ENCODE data around the gene CCDC70. TPM values are rescaled to one million over a fixed set of nuclear protein-coding genes. Genes with fewer than 3 reads are reported as not detected.

CCDC70 gene
- total RNA-seq, 1 experiment from 2014 or later: not detected

DNA sequence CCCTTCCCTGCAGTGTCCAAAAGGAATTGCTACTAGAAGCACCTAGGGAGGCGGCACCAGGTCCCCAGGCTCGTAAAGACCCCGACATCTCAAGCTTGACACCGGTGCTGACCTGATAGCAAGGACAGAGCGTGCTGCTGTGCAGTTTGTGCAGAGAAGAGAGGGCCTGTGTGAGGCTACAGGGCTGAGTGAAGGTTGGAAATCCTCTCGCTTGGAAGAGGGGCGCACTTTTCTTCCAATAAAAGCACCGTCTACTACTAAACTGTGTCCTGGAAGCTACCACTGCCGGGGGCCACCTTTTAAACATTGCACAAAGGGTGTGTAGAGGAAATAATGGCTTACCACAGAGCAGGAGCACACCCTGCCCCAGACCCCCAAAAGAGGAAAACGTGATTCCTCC lies 27.8 kb upstream of the CCDC70 start:
- H2AFZ ChIP-seq (ENCODE audit: low read length): no peak overlapping the region
- no peaks in the 10 kb centered on the region for H3K36me3 ChIP-seq (ENCODE audit: insufficient read depth, low read length)
- H3K27me3 ChIP-seq (ENCODE audit: low read length): no peaks in the 10 kb centered on the region
- H3K4me3 ChIP-seq (ENCODE audit: low read length): peak overlapping the region; percentile 70
- DNase-seq: no peak
- H3K4me2 ChIP-seq (ENCODE audit: low read depth, low read length, poor library complexity, severe bottlenecking): peak overlapping the region; percentile 81
- peak overlapping the region; percentile 59 for H3K9ac ChIP-seq (ENCODE audit: low read length)
- peaks cover 69% of the 10 kb centered on the region for H3K4me1 ChIP-seq (ENCODE audit: low read length)
- H3K27ac ChIP-seq (ENCODE audit: low read length): no peak overlapping the region; the same call in 1 of the 2 replicates
- H4K20me1 ChIP-seq (ENCODE audit: insufficient read depth, low read depth, low read length): no peaks in the 10 kb centered on the region
- H3K79me2 ChIP-seq (ENCODE audit: low read length): no peaks in the 10 kb centered on the region
- H3K9me2 ChIP-seq (replicated peaks; ENCODE audit: insufficient read depth, low read length): no peaks in the 10 kb centered on the region
- no peaks in the 10 kb centered on the region for H3K9me3 ChIP-seq (ENCODE audit: low read length)

DNA sequence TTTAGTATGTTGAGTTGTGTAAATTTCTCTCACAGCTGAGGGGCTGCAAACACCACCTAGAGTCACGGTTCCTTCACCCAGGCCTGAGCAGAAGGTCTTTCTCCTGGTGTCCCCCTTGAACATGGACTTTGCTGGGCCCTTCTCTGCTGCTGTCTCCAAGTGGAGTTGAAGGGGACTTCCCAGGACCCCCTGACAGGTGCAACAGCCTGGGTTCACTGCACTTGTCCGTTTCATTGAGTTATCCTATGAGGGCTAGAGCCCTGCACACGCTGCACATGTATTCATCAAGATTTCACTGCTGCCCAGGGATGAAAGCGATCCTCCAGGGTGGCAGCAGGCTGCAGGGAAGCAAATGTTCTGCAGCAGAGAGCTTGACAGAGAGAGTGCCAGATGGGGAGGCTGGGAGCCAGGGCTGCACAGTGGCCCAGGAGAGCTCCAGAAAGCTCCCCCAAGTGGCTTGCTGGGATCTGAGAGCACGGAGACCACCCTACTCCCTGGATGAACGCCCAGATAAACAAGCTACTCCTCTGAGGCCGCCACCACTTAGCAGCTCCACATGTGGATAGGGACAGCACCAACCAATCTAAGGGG lies 27.1 kb upstream of the CCDC70 start:
- Histone ChIP-seq H4K20me1 (ENCODE audit: insufficient read depth, low read depth, low read length) (no peaks in the 10 kb centered on the region), H3K27ac (ENCODE audit: low read length) (no peak overlapping the region), H2AFZ (ENCODE audit: low read length) (no peak overlapping the region), H3K4me1 (ENCODE audit: low read length) (peaks cover 62% of the 10 kb centered on the region), H3K27me3 (ENCODE audit: low read length) (no peaks in the 10 kb centered on the region), H3K9ac (ENCODE audit: low read length) (no peak overlapping the region; the same call in 1 of the 2 replicates), H3K4me2 (ENCODE audit: low read depth, low read length, poor library complexity, severe bottlenecking) (peak overlapping the region; percentile 81), H3K79me2 (ENCODE audit: low read length) (no peaks in the 10 kb centered on the region), H3K9me2 (replicated peaks; ENCODE audit: insufficient read depth, low read length) (no peaks in the 10 kb centered on the region), H3K36me3 (ENCODE audit: insufficient read depth, low read length) (no peaks in the 10 kb centered on the region), H3K4me3 (ENCODE audit: low read length) (peak overlapping the region; percentile 70; the same call in 1 of the 2 replicates), H3K9me3 (ENCODE audit: low read length) (no peaks in the 10 kb centered on the region)
- DNase-seq: no peak

DNA sequence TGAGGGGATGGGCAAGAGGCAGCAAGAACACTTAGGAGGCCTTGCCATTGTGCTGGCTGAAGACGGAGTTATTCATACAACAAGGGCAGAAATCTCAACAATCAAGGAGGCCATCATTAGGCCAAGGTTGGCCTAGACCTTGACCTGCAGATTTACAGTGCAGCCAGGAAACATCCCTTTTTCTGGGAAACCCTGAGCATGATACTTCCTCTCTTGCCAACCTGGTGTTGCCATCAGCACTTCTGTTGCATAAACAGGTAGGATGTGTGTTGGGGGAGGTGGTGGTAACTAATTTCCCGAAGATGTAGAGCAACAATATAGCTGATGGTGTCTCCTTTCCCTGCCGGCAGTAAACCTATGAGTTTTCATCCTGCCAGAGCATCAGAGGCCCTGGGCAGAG lies 24.8 kb upstream of the CCDC70 start:
- DNase-seq: no peak
- no peaks in the 10 kb centered on the region for H3K9me3 ChIP-seq (ENCODE audit: low read length)
- no peaks in the 10 kb centered on the region for H3K79me2 ChIP-seq (ENCODE audit: low read length)
- H3K4me3 ChIP-seq (ENCODE audit: low read length): no peak overlapping the region
- H2AFZ ChIP-seq (ENCODE audit: low read length): no peak overlapping the region
- H3K36me3 ChIP-seq (ENCODE audit: insufficient read depth, low read length): no peaks in the 10 kb centered on the region
- no peak overlapping the region for H3K9ac ChIP-seq (ENCODE audit: low read length)
- no peak overlapping the region for H3K4me2 ChIP-seq (ENCODE audit: low read depth, low read length, poor library complexity, severe bottlenecking)
- H3K4me1 ChIP-seq (ENCODE audit: low read length): peaks cover 53% of the 10 kb centered on the region
- H3K9me2 ChIP-seq (replicated peaks; ENCODE audit: insufficient read depth, low read length): no peaks in the 10 kb centered on the region
- H4K20me1 ChIP-seq (ENCODE audit: insufficient read depth, low read depth, low read length): no peaks in the 10 kb centered on the region
- H3K27ac ChIP-seq (ENCODE audit: low read length): no peak overlapping the region
- H3K27me3 ChIP-seq (ENCODE audit: low read length): no peaks in the 10 kb centered on the region

DNA sequence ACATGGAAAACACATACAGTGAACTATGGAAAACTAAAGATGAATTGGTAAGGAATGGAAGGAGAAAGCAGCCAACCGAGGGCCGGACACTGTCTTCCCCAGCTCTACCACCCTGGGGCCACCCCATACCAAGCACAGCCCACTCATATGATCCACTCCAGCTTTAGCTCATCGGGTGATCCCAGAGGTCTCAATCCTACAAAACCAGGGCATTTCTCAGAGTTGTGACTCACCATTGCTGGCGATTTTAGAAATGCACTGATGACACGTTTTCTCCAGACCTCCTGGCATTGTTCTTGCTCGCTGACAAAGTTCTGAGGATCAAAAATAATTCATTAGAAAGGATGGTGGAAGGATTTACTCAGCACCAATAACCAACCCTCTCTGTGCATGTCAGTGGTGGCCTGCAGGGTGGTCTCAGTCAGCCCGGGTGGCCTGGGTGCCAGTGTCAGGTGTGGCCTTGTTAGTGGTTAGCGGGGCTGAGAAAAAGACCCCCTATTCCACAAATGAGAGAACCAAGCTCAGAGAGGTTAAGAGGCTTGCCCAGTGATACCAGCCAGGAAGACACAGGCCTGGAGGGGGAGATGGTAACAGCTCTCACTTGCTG lies 23.4 kb upstream of the CCDC70 start:
- H3K9me3 ChIP-seq (ENCODE audit: low read length): no peaks in the 10 kb centered on the region
- H3K27me3 ChIP-seq (ENCODE audit: low read length): no peaks in the 10 kb centered on the region
- H3K4me3 ChIP-seq (ENCODE audit: low read length): no peak overlapping the region
- H3K27ac ChIP-seq (ENCODE audit: low read length): no peak overlapping the region
- H4K20me1 ChIP-seq (ENCODE audit: insufficient read depth, low read depth, low read length): no peaks in the 10 kb centered on the region
- H3K4me1 ChIP-seq (ENCODE audit: low read length): peaks cover 45% of the 10 kb centered on the region
- H3K36me3 ChIP-seq (ENCODE audit: insufficient read depth, low read length): no peaks in the 10 kb centered on the region
- DNase-seq: no peak
- H2AFZ ChIP-seq (ENCODE audit: low read length): no peak overlapping the region
- no peak overlapping the region for H3K4me2 ChIP-seq (ENCODE audit: low read depth, low read length, poor library complexity, severe bottlenecking)
- no peaks in the 10 kb centered on the region for H3K9me2 ChIP-seq (replicated peaks; ENCODE audit: insufficient read depth, low read length)
- no peak overlapping the region for H3K9ac ChIP-seq (ENCODE audit: low read length)
- H3K79me2 ChIP-seq (ENCODE audit: low read length): no peaks in the 10 kb centered on the region

DNA sequence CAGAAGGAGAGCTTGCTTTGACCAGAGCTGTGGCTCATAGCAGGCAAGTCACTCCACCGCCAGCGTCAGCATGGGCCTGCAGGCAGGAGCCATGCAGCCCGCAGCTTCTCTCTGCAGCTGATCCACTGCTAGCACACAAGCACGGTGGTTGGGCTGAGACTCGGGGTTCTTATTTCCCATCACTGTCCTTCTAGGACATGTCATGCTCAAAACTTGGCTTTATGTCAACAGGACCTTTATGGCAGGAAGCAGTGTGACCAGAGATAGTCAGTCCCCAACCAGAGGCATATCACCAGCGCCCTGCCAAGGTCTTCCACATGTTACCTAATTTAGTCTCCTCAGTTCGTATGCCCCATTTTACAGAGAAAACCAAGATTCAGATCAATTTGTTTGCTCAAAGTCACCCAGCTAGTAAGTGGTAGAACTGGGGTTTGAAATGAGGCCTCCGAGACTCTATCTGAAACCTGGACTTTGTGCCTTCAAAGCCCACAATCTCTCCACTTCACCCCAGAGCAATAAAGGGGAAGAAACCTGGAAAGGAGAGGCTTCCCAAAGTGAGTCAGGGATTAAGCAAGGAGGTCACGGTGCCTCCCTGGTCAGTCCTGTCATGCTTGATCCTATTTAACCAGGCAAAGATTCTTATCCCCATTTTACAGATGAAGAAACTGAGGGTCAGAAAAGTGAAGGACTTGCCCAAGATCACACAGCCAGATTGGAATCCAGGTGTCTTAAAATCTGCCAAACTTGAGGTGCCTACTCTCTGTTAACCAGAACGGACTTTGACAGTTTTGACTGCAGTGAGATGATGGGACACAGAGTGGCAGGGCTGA lies 21.8 kb upstream of the CCDC70 start:
- Histone ChIP-seq H3K4me1 (ENCODE audit: low read length) (peaks cover 33% of the 10 kb centered on the region), H3K36me3 (ENCODE audit: insufficient read depth, low read length) (no peaks in the 10 kb centered on the region), H3K27me3 (ENCODE audit: low read length) (no peaks in the 10 kb centered on the region), H3K9me2 (replicated peaks; ENCODE audit: insufficient read depth, low read length) (no peaks in the 10 kb centered on the region), H3K79me2 (ENCODE audit: low read length) (no peaks in the 10 kb centered on the region), H4K20me1 (ENCODE audit: insufficient read depth, low read depth, low read length) (no peaks in the 10 kb centered on the region), H3K27ac (ENCODE audit: low read length) (no peak overlapping the region), H3K4me2 (ENCODE audit: low read depth, low read length, poor library complexity, severe bottlenecking) (no peak overlapping the region), H3K4me3 (ENCODE audit: low read length) (no peak overlapping the region), H3K9me3 (ENCODE audit: low read length) (no peaks in the 10 kb centered on the region), H3K9ac (ENCODE audit: low read length) (no peak overlapping the region), H2AFZ (ENCODE audit: low read length) (no peak overlapping the region)
- DNase-seq: no peak

DNA sequence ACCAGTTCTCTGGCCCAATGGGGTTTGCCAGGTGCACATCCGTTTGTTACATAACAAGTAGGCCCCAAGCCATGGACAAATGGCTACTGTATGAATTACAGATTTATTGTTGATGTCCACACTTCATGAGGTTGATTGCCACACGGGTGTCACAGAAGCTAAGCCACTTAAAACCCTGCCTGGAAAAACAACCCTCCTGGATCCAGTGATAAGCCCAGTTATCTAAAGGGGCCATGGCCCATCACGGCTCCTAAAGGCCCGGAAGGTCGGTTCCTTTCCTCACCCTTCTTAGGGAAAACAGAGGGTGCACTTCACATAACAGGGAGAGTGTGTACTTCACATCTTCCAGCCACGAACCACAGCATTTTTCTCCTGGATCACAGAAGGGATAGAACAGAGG lies 20.9 kb upstream of the CCDC70 start:
- no peak overlapping the region for H3K27ac ChIP-seq (ENCODE audit: low read length)
- H3K4me2 ChIP-seq (ENCODE audit: low read depth, low read length, poor library complexity, severe bottlenecking): peak overlapping the region; percentile 29
- no peaks in the 10 kb centered on the region for H3K36me3 ChIP-seq (ENCODE audit: insufficient read depth, low read length)
- H3K9me3 ChIP-seq (ENCODE audit: low read length): no peaks in the 10 kb centered on the region
- no peak overlapping the region for H3K9ac ChIP-seq (ENCODE audit: low read length)
- H2AFZ ChIP-seq (ENCODE audit: low read length): no peak overlapping the region
- no peak overlapping the region for H3K4me3 ChIP-seq (ENCODE audit: low read length)
- H3K79me2 ChIP-seq (ENCODE audit: low read length): no peaks in the 10 kb centered on the region
- H3K27me3 ChIP-seq (ENCODE audit: low read length): no peaks in the 10 kb centered on the region
- H3K9me2 ChIP-seq (replicated peaks; ENCODE audit: insufficient read depth, low read length): no peaks in the 10 kb centered on the region
- H4K20me1 ChIP-seq (ENCODE audit: insufficient read depth, low read depth, low read length): no peaks in the 10 kb centered on the region
- H3K4me1 ChIP-seq (ENCODE audit: low read length): peaks cover 30% of the 10 kb centered on the region
- DNase-seq: no peak

DNA sequence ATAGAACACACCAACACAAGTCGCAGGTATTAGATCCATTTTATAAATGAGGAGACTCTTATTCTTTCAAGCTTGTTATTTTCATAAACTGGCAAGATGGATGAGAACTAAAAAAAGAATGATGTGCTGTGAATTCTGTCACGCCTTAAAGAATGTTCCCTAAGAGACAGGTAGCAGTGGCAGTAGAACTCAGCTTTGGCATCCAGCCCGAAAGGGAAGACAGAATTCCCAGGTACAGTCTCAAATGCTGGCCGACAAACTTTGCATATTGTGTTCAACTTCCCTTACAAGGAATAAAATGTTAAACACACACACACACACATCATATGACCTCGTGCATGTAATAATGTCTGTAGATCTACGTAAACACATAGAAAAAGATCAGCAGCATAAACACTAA lies 20.0 kb upstream of the CCDC70 start:
- Histone ChIP-seq H3K4me3 (ENCODE audit: low read length) (no peak overlapping the region), H3K79me2 (ENCODE audit: low read length) (no peaks in the 10 kb centered on the region), H3K4me1 (ENCODE audit: low read length) (peaks cover 25% of the 10 kb centered on the region), H3K9me2 (replicated peaks; ENCODE audit: insufficient read depth, low read length) (no peaks in the 10 kb centered on the region), H3K9ac (ENCODE audit: low read length) (no peak overlapping the region), H3K27me3 (ENCODE audit: low read length) (no peaks in the 10 kb centered on the region), H4K20me1 (ENCODE audit: insufficient read depth, low read depth, low read length) (no peaks in the 10 kb centered on the region), H3K36me3 (ENCODE audit: insufficient read depth, low read length) (no peaks in the 10 kb centered on the region), H3K4me2 (ENCODE audit: low read depth, low read length, poor library complexity, severe bottlenecking) (peak overlapping the region; percentile 29), H2AFZ (ENCODE audit: low read length) (no peak overlapping the region), H3K9me3 (ENCODE audit: low read length) (no peaks in the 10 kb centered on the region), H3K27ac (ENCODE audit: low read length) (no peak overlapping the region)
- no peak for DNase-seq

DNA sequence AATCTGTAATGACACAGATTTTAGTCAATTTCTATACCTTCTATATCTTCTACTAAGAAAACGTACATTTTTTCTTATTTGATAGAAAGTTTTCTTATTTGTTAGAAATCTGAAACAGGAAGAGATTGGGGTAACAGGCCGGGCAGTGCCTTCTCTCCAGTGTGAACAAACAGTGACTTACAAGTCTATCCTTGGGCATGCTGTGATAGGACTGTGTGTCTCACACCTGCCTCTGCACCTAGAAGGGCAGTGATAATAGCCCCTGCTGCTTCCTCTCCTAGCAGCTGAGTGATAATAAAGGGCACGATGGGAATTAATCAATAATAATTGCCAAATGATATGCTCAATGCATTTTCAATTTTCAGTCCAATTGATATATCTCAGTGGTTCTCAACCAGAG lies 18.2 kb upstream of the CCDC70 start:
- no peaks in the 10 kb centered on the region for H3K9me3 ChIP-seq (ENCODE audit: low read length)

More for the DNA sequence above, 18.2 kb upstream of the CCDC70 start:
- Histone ChIP-seq H3K36me3 (ENCODE audit: insufficient read depth, low read length) (no peaks in the 10 kb centered on the region), H3K27me3 (ENCODE audit: low read length) (no peaks in the 10 kb centered on the region), H4K20me1 (ENCODE audit: insufficient read depth, low read depth, low read length) (no peaks in the 10 kb centered on the region), H2AFZ (ENCODE audit: low read length) (no peak overlapping the region), H3K9me2 (replicated peaks; ENCODE audit: insufficient read depth, low read length) (no peaks in the 10 kb centered on the region), H3K27ac (ENCODE audit: low read length) (no peak overlapping the region), H3K4me2 (ENCODE audit: low read depth, low read length, poor library complexity, severe bottlenecking) (no peak overlapping the region), H3K4me1 (ENCODE audit: low read length) (peaks cover 25% of the 10 kb centered on the region), H3K9ac (ENCODE audit: low read length) (no peak overlapping the region), H3K4me3 (ENCODE audit: low read length) (no peak overlapping the region), H3K79me2 (ENCODE audit: low read length) (no peaks in the 10 kb centered on the region)
- no peak for DNase-seq
